HCT116 (cell line): ENCODE results near the gene ICAM2. TPM values are rescaled to one million over a fixed set of nuclear protein-coding genes. Genes with fewer than 3 reads are reported as not detected.

ENCODE experiments used
- ATAC-seq: fragments of 200-7000 bp; cut with Tn5 transposase; 2 replicates; pipeline ENCODE4 v1.9.1; 2020; ENCODE audit warnings: mild to moderate bottlenecking, moderate library complexity
- BruUV-seq: library from RNA; stranded (reverse); fragments of 400-500 nt; replicated peaks from 2 replicates; lab custom pipeline; 2021; lab: Mats Ljungman, UMichigan
- CTCF ChIA-PET: fragments of 300-600 bp; sonication (Branson Sonifier 250); formaldehyde crosslinking; loops from one replicate; lab custom pipeline; 2021; ENCODE audit warnings: antibody characterized with exemption; lab: Charles Lee
- POLR2A ChIA-PET: fragments of 300-600, 350-600 bp; sonication (Branson Sonifier 250); formaldehyde crosslinking; loops from one replicate; lab custom pipeline; 2021; ENCODE audit warnings: antibody characterized with exemption; lab: Charles Lee
- RAD21 ChIA-PET, 2 experiments: fragments of 300-600 bp; sonication (Branson Sonifier 250); formaldehyde crosslinking; loops; one replicate each; lab custom pipeline; 2023; ENCODE audit warnings: low total read pairs in 2 of 2; ENCODE audit not compliant: uncharacterized antibody in 2 of 2, unreplicated experiment in 2 of 2, low non-redundant PET in 1 of 2; lab: Charles Lee
- DNase-seq: peaks from one replicate; pipeline ENCODE4 v3.0.0-alpha.2; 2010; ENCODE audit warnings: low read depth, low spot score
- H2AFZ ChIP-seq: fragments of 200-600 bp; shearing (Covaris generic), sonication (generic); 2 replicates; pipeline ENCODE4 v1.6.1; 2017; ENCODE audit warnings: low read depth, mixed run types, mixed read lengths, antibody characterized with exemption, low read length; ENCODE audit not compliant: poor library complexity, severe bottlenecking
- H3K27ac ChIP-seq: 2 replicates; pipeline ENCODE4 v1.5.1; 2012; ENCODE audit warnings: low read depth, low read length
- H3K27me3 ChIP-seq: fragments of 200-600 bp; sonication (generic); 2 replicates; pipeline ENCODE4 v1.6.1; 2016; ENCODE audit warnings: mixed run types, low read length, mixed read lengths; ENCODE audit not compliant: insufficient read depth
- H3K36me3 ChIP-seq, 2 experiments: fragments of 200-500 bp in 1 of 2; fragments of 200-600 bp in 1 of 2; sonication (Bioruptor generic) in 1 of 2; sonication (generic) in 1 of 2; 2 replicates each; pipeline versions ENCODE4 v1.5.1 to v1.6.1; 2014 to 2016; ENCODE audit warnings: low read length in 2 of 2, inconsistent platforms in 1 of 2, mixed read lengths in 1 of 2, mixed run types in 1 of 2; ENCODE audit not compliant: insufficient read depth in 2 of 2, control insufficient read depth in 1 of 2
- H3K4me1 ChIP-seq, 2 experiments: fragments of 200-600 bp in 1 of 2; sonication (generic) in 1 of 2; 2 replicates each; pipeline versions ENCODE4 v1.5.1 to v1.6.1; 2012 to 2017; ENCODE audit warnings: low read length in 2 of 2, inconsistent platforms in 1 of 2, mild to moderate bottlenecking in 1 of 2, mixed read lengths in 1 of 2, mixed run types in 1 of 2, moderate library complexity in 1 of 2; ENCODE audit not compliant: insufficient read depth in 2 of 2, control insufficient read depth in 1 of 2
- H3K4me2 ChIP-seq: fragments of 200-600 bp; sonication (generic); 2 replicates; pipeline ENCODE4 v1.6.1; 2017; ENCODE audit warnings: mixed run types, low read length, mixed read lengths
- H3K4me3 ChIP-seq, 2 experiments: fragments of 200-600 bp in 1 of 2; sonication (generic) in 1 of 2; replicated peaks in 1 of 2; 2 replicates each; pipeline ENCODE4 v1.5.1; 2011 to 2016; ENCODE audit warnings: low read length in 2 of 2, control low read depth in 1 of 2, low read depth in 1 of 2, mild to moderate bottlenecking in 1 of 2, mixed read lengths in 1 of 2, mixed run types in 1 of 2
- H3K79me2 ChIP-seq: fragments of 200-600 bp; sonication (generic); 2 replicates; pipeline ENCODE4 v1.6.1; 2017; ENCODE audit warnings: mild to moderate bottlenecking, mixed run types, low read length, moderate library complexity, mixed read lengths; ENCODE audit not compliant: insufficient read depth
- H3K9ac ChIP-seq: fragments of 200-600 bp; sonication (generic); 2 replicates; pipeline ENCODE4 v1.6.1; 2016; ENCODE audit warnings: low read length, mixed read lengths
- H3K9me2 ChIP-seq: fragments of 200-600 bp; sonication (generic), shearing (Covaris generic); 2 replicates; pipeline ENCODE4 v1.6.1; 2017; ENCODE audit warnings: mixed run types, mild to moderate bottlenecking, moderate library complexity; ENCODE audit not compliant: insufficient read depth
- H3K9me3 ChIP-seq, 2 experiments: fragments of 200-500 bp in 1 of 2; fragments of 200-600 bp in 1 of 2; sonication (Bioruptor generic) in 1 of 2; sonication (generic) in 1 of 2; 2 replicates each; pipeline ENCODE4 v1.6.1; 2014 to 2017; ENCODE audit warnings: low read length in 2 of 2, mixed read lengths in 2 of 2, inconsistent platforms in 1 of 2, low read depth in 1 of 2, mild to moderate bottlenecking in 1 of 2, mixed run types in 1 of 2, moderate library complexity in 1 of 2; ENCODE audit not compliant: control insufficient read depth in 1 of 2, insufficient read depth in 1 of 2
- H4K20me1 ChIP-seq: fragments of 200-600 bp; sonication (generic), shearing (Covaris generic); 2 replicates; pipeline ENCODE4 v1.6.1; 2017; ENCODE audit warnings: mixed run types, mild to moderate bottlenecking, moderate library complexity; ENCODE audit not compliant: insufficient read depth
- CBX3 ChIP-seq: IDR thresholded peaks from 2 replicates; pipeline ENCODE4 v1.6.1; 2012; ENCODE audit warnings: low read depth
- CTCF ChIP-seq, 3 experiments: fragments of 200-600 bp in 1 of 3; sonication (generic) in 1 of 3; IDR thresholded peaks in 2 of 3; conservative IDR thresholded peaks in 1 of 3; 2 replicates each; pipeline ENCODE4 v1.5.1; 2012 to 2017; ENCODE audit warnings: low read depth in 2 of 3, low read length in 2 of 3, antibody characterized with exemption in 1 of 3, borderline replicate concordance in 1 of 3, control low read depth in 1 of 3, mild to moderate bottlenecking in 1 of 3, mixed read lengths in 1 of 3, mixed run types in 1 of 3, moderate library complexity in 1 of 3; ENCODE audit not compliant: insufficient read depth in 1 of 3
- EZH2 ChIP-seq: fragments of 200-600 bp; sonication (generic); IDR thresholded peaks from 2 replicates; pipeline ENCODE4 v1.6.1; 2017; ENCODE audit warnings: antibody characterized with exemption, mixed run types
- SIN3A ChIP-seq: IDR thresholded peaks from 2 replicates; pipeline ENCODE4 v1.6.1; 2012; ENCODE audit warnings: low read depth
- YY1 ChIP-seq: IDR thresholded peaks from 2 replicates; pipeline ENCODE4 v1.6.1; 2011; ENCODE audit warnings: low read length, low read depth, moderate library complexity, mild to moderate bottlenecking; ENCODE audit not compliant: insufficient replicate concordance; ENCODE audit errors: extremely low read depth
- intact Hi-C: fragments of 100-400 bp; cut with micrococcal nuclease; formaldehyde crosslinking; loops from 2 replicates; pipeline ENCODE4 v1.10.0; 2022
- total RNA-seq: library from RNA; stranded (reverse); gene quantifications from one replicate; pipeline ENCODE4 v1.2.1, GENCODE V29; 2021; ENCODE audit not compliant: unreplicated experiment

Gene ICAM2
- total RNA-seq, 1 experiment from 2014 or later, result 0.61 TPM

- H3K36me3 ChIP-seq, result no peaks in the 10 kb centered on the region
- H3K4me1 ChIP-seq, result no peaks in the 10 kb centered on the region
- no peak overlapping the region for H3K4me2 ChIP-seq
- no peaks in the 10 kb centered on the region for H3K9me2 ChIP-seq
- H3K27ac ChIP-seq, result no peak overlapping the region
- H3K9ac ChIP-seq, result no peak overlapping the region
- no peak for TF ChIP-seq CTCF (IDR thresholded peaks at IDR 0.05 in 2 of 3, conservative IDR thresholded peaks at IDR 0.05 in 1 of 3; ENCODE audit: borderline replicate concordance in 1 of 3, insufficient read depth in 1 of 3, low read depth in 2 of 3, low read length in 2 of 3)
- no peak for TF ChIP-seq YY1
- no peak for TF ChIP-seq SIN3A
- TF ChIP-seq EZH2, result no peak
- no peak for TF ChIP-seq CBX3
- no peaks in the 10 kb centered on the region for H4K20me1 ChIP-seq
- intact Hi-C loops, result no loop called here
- ChIA-PET RAD21 (no interaction called here), CTCF (interaction anchor here (1.3 kb wide), 1 partner anchor 27 kb away, joined by 3 read pairs; no protein-coding TSS in a partner anchor), POLR2A (no interaction called here)
- no peaks in the 10 kb centered on the region for H3K79me2 ChIP-seq
- no peak overlapping the region for H2AFZ ChIP-seq
- no peaks in the 10 kb centered on the region for H3K9me3 ChIP-seq
- ATAC-seq (no peak), DNase-seq (no peak)
- no peak overlapping the region for H3K4me3 ChIP-seq
- peaks cover 19% of the 10 kb centered on the region; the same call in 1 of the 2 replicates for H3K27me3 ChIP-seq
- no TSS peak for BruUV-seq
These were observed 21.4 kb downstream of the ICAM2 start for GRCh38 chr17:63998721-63999679.
